ENCODE data around the gene NUMA1.

The NUMA1 gene

DNA sequence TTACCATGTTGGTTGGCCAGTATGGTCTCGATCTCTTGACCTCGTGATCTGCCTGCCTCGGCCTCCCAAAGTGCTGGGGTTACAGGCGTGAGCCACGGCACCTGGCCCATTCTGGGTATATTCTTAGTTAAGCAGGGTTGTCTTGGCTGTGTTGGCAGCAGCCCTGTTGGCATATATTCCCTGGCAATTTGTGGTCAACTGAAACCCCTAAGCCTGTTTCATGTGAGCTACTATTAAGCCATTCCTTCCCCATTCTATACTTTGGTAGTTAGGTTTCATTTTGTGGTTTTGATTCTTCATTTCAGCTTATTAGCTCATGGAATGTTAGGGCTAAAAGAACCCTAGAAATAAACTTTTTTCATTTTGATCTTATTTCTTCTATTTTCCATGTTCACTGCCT lies 103.8 kb downstream of the NUMA1 start:
- TF ChIP-seq POLR2AphosphoS5 (IDR thresholded peaks at IDR 0.05; ENCODE audit: low read depth) (no peak), GABPA (IDR thresholded peaks at IDR 0.05; ENCODE audit: low read depth) (no peak), SPI1 (IDR thresholded peaks at IDR 0.05; ENCODE audit: borderline replicate concordance, low read depth) (no peak)
- TF ChIP-seq, protein P1, sequence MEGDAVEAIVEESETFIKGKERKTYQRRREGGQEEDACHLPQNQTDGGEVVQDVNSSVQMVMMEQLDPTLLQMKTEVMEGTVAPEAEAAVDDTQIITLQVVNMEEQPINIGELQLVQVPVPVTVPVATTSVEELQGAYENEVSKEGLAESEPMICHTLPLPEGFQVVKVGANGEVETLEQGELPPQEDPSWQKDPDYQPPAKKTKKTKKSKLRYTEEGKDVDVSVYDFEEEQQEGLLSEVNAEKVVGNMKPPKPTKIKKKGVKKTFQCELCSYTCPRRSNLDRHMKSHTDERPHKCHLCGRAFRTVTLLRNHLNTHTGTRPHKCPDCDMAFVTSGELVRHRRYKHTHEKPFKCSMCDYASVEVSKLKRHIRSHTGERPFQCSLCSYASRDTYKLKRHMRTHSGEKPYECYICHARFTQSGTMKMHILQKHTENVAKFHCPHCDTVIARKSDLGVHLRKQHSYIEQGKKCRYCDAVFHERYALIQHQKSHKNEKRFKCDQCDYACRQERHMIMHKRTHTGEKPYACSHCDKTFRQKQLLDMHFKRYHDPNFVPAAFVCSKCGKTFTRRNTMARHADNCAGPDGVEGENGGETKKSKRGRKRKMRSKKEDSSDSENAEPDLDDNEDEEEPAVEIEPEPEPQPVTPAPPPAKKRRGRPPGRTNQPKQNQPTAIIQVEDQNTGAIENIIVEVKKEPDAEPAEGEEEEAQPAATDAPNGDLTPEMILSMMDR (IDR thresholded peaks at IDR 0.05; ENCODE audit: insufficient read depth, low read length), result no peak
- TF ChIP-seq, protein P2, sequence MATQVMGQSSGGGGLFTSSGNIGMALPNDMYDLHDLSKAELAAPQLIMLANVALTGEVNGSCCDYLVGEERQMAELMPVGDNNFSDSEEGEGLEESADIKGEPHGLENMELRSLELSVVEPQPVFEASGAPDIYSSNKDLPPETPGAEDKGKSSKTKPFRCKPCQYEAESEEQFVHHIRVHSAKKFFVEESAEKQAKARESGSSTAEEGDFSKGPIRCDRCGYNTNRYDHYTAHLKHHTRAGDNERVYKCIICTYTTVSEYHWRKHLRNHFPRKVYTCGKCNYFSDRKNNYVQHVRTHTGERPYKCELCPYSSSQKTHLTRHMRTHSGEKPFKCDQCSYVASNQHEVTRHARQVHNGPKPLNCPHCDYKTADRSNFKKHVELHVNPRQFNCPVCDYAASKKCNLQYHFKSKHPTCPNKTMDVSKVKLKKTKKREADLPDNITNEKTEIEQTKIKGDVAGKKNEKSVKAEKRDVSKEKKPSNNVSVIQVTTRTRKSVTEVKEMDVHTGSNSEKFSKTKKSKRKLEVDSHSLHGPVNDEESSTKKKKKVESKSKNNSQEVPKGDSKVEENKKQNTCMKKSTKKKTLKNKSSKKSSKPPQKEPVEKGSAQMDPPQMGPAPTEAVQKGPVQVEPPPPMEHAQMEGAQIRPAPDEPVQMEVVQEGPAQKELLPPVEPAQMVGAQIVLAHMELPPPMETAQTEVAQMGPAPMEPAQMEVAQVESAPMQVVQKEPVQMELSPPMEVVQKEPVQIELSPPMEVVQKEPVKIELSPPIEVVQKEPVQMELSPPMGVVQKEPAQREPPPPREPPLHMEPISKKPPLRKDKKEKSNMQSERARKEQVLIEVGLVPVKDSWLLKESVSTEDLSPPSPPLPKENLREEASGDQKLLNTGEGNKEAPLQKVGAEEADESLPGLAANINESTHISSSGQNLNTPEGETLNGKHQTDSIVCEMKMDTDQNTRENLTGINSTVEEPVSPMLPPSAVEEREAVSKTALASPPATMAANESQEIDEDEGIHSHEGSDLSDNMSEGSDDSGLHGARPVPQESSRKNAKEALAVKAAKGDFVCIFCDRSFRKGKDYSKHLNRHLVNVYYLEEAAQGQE (IDR thresholded peaks at IDR 0.05; ENCODE audit: insufficient replicate concordance, low read depth), result no peak
- Histone ChIP-seq H3K27me3 (ENCODE audit: insufficient read depth, poor library complexity, severe bottlenecking) (no peaks in the 10 kb centered on the region), H3K4me3 (replicated peaks; ENCODE audit: insufficient read depth, low read length) (no peak overlapping the region), H3K27ac (replicated peaks) (no peak overlapping the region; the same call in 1 of the 2 replicates)
- no peak for DNase-seq (ENCODE audit: low read depth in 1 of 2, low spot score in 1 of 2)

DNA sequence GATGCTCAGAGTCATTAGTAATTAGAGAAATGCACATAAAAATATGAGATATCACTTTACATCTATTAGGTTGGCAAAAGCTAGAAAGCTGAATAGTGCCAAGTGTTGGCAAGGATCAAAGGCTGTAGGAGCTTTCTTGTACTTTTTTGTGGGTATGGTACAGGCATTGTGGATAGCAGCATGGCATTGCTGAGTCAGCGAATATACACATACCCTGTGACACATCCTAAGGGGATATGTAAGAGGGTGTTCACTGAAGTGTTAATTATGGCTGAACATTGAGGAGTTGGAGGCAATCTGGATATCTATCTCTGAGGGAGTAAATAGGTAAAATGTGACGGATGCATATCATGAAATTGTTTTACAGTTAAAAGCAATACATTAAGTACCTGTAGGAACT lies 108.7 kb downstream of the NUMA1 start:
- Histone ChIP-seq H3K27me3 (ENCODE audit: insufficient read depth, poor library complexity, severe bottlenecking) (no peaks in the 10 kb centered on the region), H3K4me3 (replicated peaks; ENCODE audit: insufficient read depth, low read length) (no peak overlapping the region), H3K27ac (replicated peaks) (no peak overlapping the region)
- DNase-seq (ENCODE audit: low read depth in 1 of 2, low spot score in 1 of 2), result no peak
- TF ChIP-seq, protein P2 (IDR thresholded peaks at IDR 0.05; ENCODE audit: insufficient replicate concordance, low read depth), result no peak
- TF ChIP-seq POLR2AphosphoS5 (IDR thresholded peaks at IDR 0.05; ENCODE audit: low read depth) (no peak), GABPA (IDR thresholded peaks at IDR 0.05; ENCODE audit: low read depth) (no peak), SPI1 (IDR thresholded peaks at IDR 0.05; ENCODE audit: borderline replicate concordance, low read depth) (no peak)
- TF ChIP-seq, protein P1 (IDR thresholded peaks at IDR 0.05; ENCODE audit: insufficient read depth, low read length), result no peak

DNA sequence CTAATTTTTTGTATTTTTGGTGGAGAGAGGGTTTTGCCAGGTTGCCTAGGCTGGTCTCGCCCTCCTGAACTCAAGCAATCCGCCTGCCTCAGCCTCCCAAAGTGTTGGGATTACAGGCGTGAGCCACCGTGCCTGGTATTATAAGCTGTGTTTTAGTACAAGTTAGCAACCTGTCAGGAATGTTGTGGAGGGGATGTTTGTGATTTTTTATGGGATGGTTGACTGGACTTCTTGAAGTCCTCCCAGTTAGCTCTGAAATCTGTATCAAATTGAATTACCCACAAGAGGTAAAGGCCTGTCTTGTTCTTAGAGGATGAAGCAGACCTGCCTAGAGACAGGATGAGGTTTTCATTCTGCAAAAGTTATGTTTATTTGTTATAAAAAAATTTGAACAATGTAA lies 115.7 kb downstream of the NUMA1 start:
- TF ChIP-seq POLR2AphosphoS5 (IDR thresholded peaks at IDR 0.05; ENCODE audit: low read depth) (no peak), SPI1 (IDR thresholded peaks at IDR 0.05; ENCODE audit: borderline replicate concordance, low read depth) (no peak), GABPA (IDR thresholded peaks at IDR 0.05; ENCODE audit: low read depth) (no peak)
- TF ChIP-seq, protein P1 (IDR thresholded peaks at IDR 0.05; ENCODE audit: insufficient read depth, low read length), result no peak
- TF ChIP-seq, protein P2 (IDR thresholded peaks at IDR 0.05; ENCODE audit: insufficient replicate concordance, low read depth), result no peak
- no peak overlapping the region for H3K27ac ChIP-seq (replicated peaks)
- no peak overlapping the region for H3K4me3 ChIP-seq (replicated peaks; ENCODE audit: insufficient read depth, low read length)
- H3K27me3 ChIP-seq (ENCODE audit: insufficient read depth, poor library complexity, severe bottlenecking), result no peaks in the 10 kb centered on the region
- DNase-seq (ENCODE audit: low read depth in 1 of 2, low spot score in 1 of 2), result no peak

Data from HL-60 (cell line).